Pons (tissue), 1 donor: Measurements from ENCODE around the gene BIK.
"Not testable (repeated sequence)": the region's sequence is repeated elsewhere in the genome, so short reads cannot be mapped to it uniquely, and the experiment has no call there.

ENCODE experiments used
- DNase-seq: peaks from one replicate; pipeline ENCODE4 v3.0.0-alpha.2; 2016; ENCODE audit warnings: low spot score

BIK gene

GRCh38 chr22:43136255-43136654, 25.7 kb downstream of the BIK start:
- no peak for DNase-seq

DNA sequence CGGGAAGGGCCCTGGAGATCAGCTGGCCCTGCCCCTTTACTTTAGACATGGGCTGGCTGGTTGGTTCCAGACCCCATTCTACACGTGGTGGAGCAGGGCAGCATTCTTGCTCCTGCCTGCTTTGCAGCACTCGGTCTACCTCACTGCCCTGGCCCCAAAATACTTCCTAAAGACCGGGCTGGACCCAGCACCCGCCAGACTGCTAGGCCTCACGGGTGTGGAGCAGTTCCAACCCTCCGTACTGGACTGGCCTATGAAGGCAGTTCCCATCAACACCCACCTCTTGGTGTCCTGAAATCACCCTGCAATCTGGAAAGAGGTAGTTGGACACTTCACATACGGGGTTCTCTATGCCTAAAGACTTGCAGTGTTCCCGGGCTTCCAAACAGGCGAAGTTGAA, 26.3 kb downstream of the BIK start:
- no peak for DNase-seq

DNA sequence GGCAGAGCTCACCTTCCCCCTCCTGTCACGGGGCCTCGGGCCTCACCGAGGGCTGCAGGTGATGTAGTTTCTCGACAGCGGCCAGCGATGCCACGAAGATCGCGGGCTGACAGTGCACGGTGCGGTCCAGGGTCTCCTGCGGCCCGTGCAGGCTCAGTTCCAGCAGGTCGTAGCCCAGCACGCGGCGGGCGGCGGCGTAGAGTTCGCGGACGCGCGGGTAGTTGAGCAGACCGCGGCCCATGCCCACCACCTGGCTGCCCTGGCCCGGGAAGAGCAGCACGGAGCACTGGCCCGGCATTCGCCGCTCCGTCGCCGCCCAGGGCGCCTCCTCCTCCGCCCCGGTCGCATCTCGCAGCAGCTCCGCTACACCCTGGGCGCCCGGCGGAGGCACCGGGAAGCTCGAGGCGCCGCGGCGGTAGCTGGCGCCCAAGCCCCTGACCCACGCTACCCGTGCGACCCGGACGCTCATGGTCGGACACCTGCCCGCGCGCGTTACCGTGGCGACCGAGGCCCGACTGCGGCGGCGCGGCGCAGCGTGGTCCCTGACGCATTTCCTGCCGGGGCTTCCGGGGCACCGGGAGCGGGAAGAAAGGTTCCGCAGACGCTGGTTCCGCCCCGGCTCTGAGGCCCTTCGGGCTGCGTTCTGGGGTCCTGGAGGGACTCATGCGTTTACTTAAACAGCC, 32.5 kb downstream of the BIK start, which contains the start of gene MCAT:
TSS of gene MCAT (minus strand) at position 519 of the 683 bp plus-strand sequence. CDS start at position 469, 50 bp downstream.
- DNase-seq, result peak; percentile 60

DNA sequence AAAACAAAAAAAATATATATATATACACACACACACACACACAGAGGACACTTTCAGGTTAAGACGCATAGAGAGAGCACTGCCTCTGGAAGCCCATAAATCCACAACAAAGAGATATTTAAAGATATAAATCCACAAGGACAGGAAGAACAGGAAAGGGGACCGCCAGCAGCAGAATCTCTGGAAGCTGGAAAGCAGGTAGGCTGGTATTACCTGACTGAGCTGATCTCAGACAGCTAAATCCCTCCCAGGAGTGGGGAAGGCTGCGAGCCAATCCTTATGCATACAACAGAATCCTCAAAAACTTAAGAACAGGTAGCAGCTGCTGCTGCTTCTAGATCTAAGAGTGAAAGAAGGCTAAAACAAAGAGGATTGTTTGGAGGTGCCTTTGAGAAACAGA, 34.4 kb downstream of the BIK start:
- no peak for DNase-seq

- not testable (repeated sequence) for DNase-seq
Measured at GRCh38 chr22:43145371-43145770, 34.8 kb downstream of the BIK start.

DNA sequence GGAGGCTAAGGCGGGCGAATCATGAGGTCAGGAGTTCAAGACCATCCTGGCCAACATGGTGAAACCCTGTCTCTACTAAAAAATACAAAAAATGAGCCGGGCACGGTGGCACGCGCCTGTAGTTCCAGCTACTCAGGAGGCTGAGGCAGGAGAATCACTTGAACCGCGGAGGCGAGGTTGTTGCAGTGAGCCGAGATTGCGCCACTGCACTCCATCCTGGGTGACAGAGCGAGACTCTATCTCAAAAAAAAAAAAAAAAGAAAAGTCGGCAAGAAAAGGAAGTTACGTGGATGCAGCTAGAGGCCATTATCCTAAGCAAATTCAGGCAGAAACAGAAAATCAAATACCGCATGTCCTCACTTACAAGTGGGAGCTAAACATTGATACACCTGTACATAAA, 35.8 kb downstream of the BIK start:
- not testable (repeated sequence) for DNase-seq

DNA sequence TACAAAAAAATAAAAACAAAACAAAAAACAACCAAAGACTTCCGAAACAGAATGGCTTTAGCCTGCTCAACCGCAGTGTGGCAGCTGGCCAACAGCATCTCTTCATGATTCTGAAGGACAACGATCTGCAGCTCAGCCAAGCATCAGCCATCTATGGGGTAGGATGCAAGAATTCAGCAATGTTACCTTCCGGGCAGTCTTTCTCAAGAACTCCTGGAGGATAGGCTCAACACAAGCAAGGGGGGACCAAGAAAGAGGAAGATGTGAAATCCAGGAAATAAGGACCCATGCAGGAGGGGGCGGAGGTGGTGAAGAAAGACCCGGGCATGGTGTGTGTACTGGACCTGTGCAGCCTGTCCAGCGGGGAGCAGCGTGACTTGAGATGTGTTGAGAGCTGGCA, 37.3 kb downstream of the BIK start:
- no peak for DNase-seq

- no peak for DNase-seq
Measured at GRCh38 chr22:43148581-43148980, 38.0 kb downstream of the BIK start.

DNA sequence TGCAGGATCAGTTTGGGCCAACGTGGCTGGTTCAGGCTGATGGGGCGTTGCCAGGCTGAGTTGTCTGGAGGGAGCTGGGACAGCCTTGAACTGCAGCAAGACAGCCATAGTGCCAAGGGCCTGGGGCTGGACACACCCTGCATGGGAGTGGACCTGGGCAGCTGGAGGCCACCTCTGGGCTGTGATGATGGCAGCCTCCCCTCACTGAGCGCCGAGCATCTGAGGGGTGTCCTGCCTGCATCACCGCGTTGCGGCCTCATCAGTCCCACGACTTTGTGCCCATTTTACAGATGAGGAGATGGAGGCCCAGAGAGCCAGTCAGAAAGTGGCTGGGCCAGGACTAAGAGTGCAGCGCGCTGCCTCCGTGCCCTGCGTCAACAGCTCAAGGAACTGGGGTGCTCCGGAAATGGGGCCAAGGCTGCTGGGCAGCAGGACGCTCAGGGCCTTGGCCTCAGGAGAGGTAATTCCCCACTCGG, 40.2 kb downstream of the BIK start:
- no peak for DNase-seq

- peak; percentile 65 for DNase-seq
Measured at GRCh38 chr22:43151251-43152002, 40.9 kb downstream of the BIK start, which contains the start of gene TSPO. TSS of gene TSPO (plus strand) at chr22:43151559. CDS start at chr22:43159239, 7,680 bp downstream.

- no peak for DNase-seq
Measured at GRCh38 chr22:43152003-43152356, 41.4 kb downstream of the BIK start.

DNA sequence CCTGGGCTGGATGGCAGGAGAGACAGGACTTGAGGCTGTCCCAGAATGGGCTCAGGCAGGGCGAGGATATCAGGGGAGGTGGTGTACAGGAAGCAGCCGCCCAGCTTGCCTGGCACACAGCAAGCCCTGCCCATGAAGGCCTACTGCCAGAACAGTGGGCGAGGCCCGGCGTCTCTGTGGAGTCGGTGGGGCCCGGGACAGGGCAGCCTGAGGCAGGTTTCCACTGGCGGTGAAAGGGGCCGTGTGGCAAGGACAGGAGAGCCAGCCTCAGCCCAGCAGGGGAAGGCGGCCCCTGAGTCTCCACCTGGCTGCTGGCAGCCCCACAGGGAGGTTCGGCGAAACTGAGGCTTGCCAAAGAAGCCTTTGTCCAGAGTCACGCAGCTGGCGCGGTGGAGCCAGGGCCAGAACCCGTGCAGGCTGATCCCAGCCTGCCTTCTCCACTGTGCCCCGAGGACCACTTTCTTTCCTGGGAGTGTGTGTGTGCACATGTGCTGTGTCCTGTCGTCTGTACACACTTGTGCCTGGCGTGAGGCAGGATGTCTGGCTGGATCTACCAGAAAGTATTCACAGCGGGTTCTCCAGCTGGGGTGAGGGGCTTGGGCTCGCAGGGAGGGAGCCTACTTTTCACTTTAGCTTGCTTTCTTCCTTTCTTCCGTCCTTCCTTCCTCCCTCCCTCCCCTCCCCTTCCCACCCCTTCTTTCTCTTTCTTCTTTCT, 42.0 kb downstream of the BIK start:
- DNase-seq, result peak; percentile 41

- DNase-seq, result no peak
Measured at GRCh38 chr22:43153899-43154298, 43.3 kb downstream of the BIK start.

DNA sequence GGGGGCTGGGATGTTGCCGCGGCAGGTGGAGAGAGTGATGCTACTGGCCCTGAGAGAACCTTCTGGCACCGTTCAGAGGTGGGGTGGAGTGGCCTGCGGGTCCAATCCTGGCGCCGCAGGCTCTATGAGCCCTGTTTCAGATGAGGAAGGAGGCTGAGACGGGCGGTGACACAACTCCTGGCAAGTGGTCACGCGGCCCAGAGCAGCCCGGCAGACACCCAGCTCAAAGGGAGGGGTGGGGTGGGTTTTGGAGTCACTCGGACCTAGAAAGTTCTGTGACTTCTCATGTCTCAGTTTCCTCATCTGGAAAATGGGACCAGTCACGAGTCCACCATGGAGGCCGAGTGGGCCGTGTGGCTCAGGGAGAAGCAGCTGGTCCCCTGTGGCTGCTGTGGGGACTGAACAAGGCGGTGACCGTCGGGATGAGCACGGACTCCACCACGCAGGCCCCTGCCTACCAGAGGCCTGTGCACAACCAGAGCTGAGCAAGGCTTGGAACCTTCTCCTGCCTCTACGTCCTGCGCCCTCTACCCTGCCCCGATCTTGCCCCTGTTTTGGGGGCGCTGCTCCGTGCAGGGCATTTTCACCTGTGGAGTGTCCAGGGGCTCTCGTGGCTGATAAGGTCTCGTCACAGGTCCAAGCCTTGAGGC, 44.5 kb downstream of the BIK start:
- DNase-seq, result no peak

DNA sequence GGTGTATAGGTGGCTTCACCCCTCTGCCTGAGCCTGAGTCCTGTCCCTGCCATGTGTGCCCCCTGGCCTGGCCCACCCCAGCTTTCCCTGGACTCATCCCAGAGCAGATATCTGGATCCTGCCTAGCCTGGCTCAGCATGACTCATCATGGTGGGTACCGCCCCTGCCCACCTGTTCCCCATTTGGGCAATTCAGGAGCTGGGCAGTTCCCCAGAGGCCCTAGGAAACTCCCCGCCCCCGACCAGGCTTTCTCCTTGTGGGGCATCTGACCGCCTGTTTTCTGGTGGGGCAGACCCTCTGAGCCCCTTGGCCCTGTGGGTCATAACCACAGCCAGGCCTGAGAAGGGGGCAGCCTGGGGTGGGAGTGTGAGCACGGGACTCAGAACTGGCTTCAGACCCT, 45.2 kb downstream of the BIK start:
- no peak for DNase-seq

GRCh38 chr22:43156413-43156812, 45.9 kb downstream of the BIK start:
- no peak for DNase-seq

GRCh38 chr22:43157874-43158546, 47.5 kb downstream of the BIK start:
- DNase-seq, result no peak

- DNase-seq, result no peak
Measured at GRCh38 chr22:43158778-43159483, 48.4 kb downstream of the BIK start.

DNA sequence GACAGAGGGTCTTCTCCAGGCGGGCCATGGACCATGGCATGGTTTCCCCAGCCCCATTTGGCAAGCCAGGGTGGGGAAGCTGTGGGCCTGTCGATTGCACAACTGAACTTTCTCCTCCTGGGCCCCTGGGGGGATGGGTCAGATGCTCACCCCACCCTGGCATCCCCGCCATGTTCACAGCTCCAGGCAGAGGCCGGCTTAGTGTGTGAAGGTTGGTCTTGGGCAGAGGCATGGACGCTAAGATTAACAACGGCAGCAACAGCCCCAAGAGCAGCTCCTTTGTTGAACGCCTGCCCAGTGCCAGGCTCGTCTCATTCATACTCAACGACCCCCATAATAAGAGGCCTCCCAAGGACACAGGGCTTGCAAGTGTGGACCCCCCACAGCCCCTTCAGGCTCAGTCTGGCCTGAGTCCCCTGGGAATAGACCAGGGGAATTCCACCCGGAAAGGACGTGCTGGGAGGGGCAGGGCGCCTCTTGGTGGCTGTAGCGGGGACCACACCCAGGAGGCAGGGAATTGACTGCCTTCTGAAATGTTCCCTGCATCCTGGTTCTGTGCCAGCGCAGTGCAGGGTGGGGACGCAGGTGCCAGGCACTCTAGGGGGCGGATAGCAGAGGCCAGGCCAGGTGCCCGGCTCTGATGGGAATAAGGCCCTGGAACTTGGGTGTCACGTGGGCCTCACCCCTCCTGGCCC, 49.1 kb downstream of the BIK start:
- DNase-seq, result no peak

GRCh38 chr22:43160497-43161126, 50.1 kb downstream of the BIK start:
- DNase-seq, result no peak
